Calu3 (cell line): ENCODE results near the gene PWWP2B. TPM values are rescaled to one million over a fixed set of nuclear protein-coding genes. Genes with fewer than 3 reads are reported as not detected.

Experiments used
- BruUV-seq: library from RNA; stranded (reverse); fragments of 400-500 nt; replicated peaks from 2 replicates; lab custom pipeline; 2021; lab: Mats Ljungman, UMichigan
- CTCF ChIA-PET: fragments of 300-600 bp; sonication (Branson Sonifier 250); formaldehyde crosslinking; loops from one replicate; lab custom pipeline; 2022; ENCODE audit warnings: antibody characterized with exemption; lab: Charles Lee
- DNase-seq: peaks from one replicate; pipeline ENCODE4 v3.0.0; 2022
- H3K27ac Mint-ChIP-seq: one replicate; pipeline ENCODE4 v1.8.0; 2022; ENCODE audit warnings: mixed read lengths; ENCODE audit not compliant: unreplicated experiment
- H3K27me3 Mint-ChIP-seq: one replicate; pipeline ENCODE4 v1.8.0; 2022; ENCODE audit warnings: mixed read lengths; ENCODE audit not compliant: unreplicated experiment
- H3K36me3 Mint-ChIP-seq: one replicate; pipeline ENCODE4 v1.8.0; 2022; ENCODE audit warnings: mild to moderate bottlenecking, moderate library complexity, mixed read lengths; ENCODE audit not compliant: insufficient read depth, unreplicated experiment
- H3K4me1 Mint-ChIP-seq: one replicate; pipeline ENCODE4 v1.8.0; 2022; ENCODE audit warnings: mild to moderate bottlenecking, low read depth, mixed read lengths; ENCODE audit not compliant: unreplicated experiment
- H3K4me3 Mint-ChIP-seq: one replicate; pipeline ENCODE4 v1.8.0; 2022; ENCODE audit warnings: mild to moderate bottlenecking, low read depth, moderate library complexity, mixed read lengths; ENCODE audit not compliant: unreplicated experiment
- H3K9me3 Mint-ChIP-seq: one replicate; pipeline ENCODE4 v1.8.0; 2022; ENCODE audit warnings: low read depth, mixed read lengths; ENCODE audit not compliant: unreplicated experiment
- CTCF ChIP-seq: fragments of 200-600 bp; IDR thresholded peaks from one replicate; pipeline ENCODE4 v1.8.0; 2022; ENCODE audit warnings: antibody characterized with exemption; ENCODE audit not compliant: unreplicated experiment
- intact Hi-C: fragments of 100-400 bp; cut with micrococcal nuclease; formaldehyde crosslinking; loops from one replicate; pipeline ENCODE4 v1.10.0; 2022; ENCODE audit not compliant: unreplicated experiment
- total RNA-seq: library from RNA; stranded (reverse); gene quantifications from 2 replicates; pipeline ENCODE4 v1.2.3, GENCODE V29; 2022

PWWP2B gene
- total RNA-seq, 1 experiment from 2014 or later: 12.9 TPM

DNA sequence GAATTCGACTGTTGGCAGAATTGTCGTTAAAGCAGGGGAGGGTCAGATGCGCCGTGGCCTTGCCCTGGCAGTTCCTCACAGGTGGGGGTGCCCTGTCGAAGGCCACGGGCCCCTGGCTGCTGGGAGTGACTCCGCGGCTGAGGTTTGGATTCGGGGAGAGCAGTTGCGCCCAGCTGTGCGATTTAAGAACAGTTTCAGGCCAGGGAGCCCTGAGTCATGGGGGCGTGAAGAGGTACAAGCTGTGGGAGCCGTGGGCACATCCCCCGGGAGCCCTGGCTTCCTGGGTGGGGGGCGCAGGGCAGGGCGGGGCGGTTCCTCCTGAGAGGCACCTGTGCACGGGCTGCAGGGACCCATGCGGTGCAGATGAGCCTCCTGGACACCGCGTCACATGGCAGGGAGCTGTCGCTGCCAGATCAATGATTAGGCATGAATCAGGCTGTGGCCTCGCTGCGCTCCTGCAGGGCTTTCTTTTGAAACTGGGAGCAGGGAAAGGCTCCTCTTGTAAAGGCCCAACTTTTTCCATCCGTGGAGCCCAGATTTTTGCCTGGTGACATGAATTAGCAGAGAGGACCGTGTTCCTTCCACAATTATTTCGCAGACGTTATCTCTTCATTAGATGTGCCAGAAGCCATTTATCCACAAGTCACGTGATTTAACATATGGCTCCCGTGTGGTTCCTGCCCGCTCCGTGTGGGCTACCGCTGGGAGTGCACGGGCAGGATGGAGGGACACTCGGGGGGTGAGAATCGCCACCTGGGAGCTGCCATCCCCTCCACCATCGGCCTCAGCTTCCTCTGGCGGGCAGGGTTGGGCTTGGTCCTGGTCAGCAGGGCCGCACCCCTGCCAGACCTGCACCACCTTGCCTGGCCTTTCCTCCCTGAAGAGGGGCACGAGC is 918 bp downstream of the PWWP2B start:
- BruUV-seq: no TSS peak
- DNase-seq: peak; percentile 39
- intact Hi-C loops: no loop called here
- Mint-ChIP-seq H3K4me1 (no peaks in the 10 kb centered on the region), H3K9me3 (no peaks in the 10 kb centered on the region), H3K4me3 (peak overlapping the region; percentile 77), H3K27ac (peak overlapping the region; percentile 63), H3K27me3 (no peaks in the 10 kb centered on the region), H3K36me3 (peaks cover 10% of the 10 kb centered on the region)
- CTCF ChIA-PET: interaction anchor here (0.8 kb wide), 1 partner anchor 33 kb away, joined by 3 read pairs; no protein-coding TSS in a partner anchor
- no peak for TF ChIP-seq CTCF

DNA sequence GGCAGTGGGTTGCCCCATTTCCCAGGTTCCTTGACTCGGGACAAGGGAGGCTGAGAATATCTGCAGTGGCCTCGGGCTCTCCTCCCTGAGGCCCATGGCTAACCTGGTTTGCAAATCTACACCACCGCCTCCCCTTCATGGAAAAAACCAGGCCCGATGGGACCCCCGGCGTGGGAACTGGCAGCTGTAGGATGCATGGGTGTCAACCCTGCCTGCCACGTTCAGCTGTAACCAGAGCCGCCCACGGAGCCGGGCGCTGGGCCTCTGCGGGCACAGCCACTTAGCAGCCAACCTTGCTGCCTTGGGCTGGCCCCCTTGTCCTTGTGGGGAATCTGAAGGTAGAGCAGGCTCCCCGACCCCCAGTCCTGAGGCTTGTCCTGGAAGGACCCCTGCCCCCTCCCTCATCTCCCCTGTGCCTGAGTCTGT is 1.6 kb downstream of the PWWP2B start:
- TF ChIP-seq CTCF: no peak
- peak overlapping the region; percentile 77 for H3K4me3 Mint-ChIP-seq
- no peaks in the 10 kb centered on the region for H3K27me3 Mint-ChIP-seq
- no peak for DNase-seq
- H3K9me3 Mint-ChIP-seq: no peaks in the 10 kb centered on the region
- BruUV-seq: TSS peak; percentile 36
- peaks cover 10% of the 10 kb centered on the region for H3K36me3 Mint-ChIP-seq
- CTCF ChIA-PET: no interaction called here
- H3K27ac Mint-ChIP-seq: no peak overlapping the region
- intact Hi-C loops: no loop called here
- no peaks in the 10 kb centered on the region for H3K4me1 Mint-ChIP-seq

GRCh38 chr10:132399117-132400035 is 2.4 kb downstream of the PWWP2B start:
- no peak for DNase-seq

More at GRCh38 chr10:132399117-132400035, 2.4 kb downstream of the PWWP2B start:
- Mint-ChIP-seq H3K27ac (no peak overlapping the region), H3K9me3 (no peaks in the 10 kb centered on the region), H3K36me3 (peaks cover 10% of the 10 kb centered on the region), H3K4me1 (no peaks in the 10 kb centered on the region), H3K4me3 (peak overlapping the region; percentile 77), H3K27me3 (no peaks in the 10 kb centered on the region)
- intact Hi-C loops: no loop called here
- TF ChIP-seq CTCF: no peak
- CTCF ChIA-PET: no interaction called here
- no TSS peak for BruUV-seq
